ENCODE data around the gene OR2T3. TPM values are rescaled to one million over a fixed set of nuclear protein-coding genes. Genes with fewer than 3 reads are reported as not detected.
"Not testable (repeated sequence)": the region's sequence is repeated elsewhere in the genome, so short reads cannot be mapped to it uniquely, and the experiment has no call there.

Gene OR2T3
- total and polyA plus RNA-seq, 2 of the 13 experiments (the other 11 are each of a cell fraction or from before 2014, with no cell fraction given): not detected

DNA sequence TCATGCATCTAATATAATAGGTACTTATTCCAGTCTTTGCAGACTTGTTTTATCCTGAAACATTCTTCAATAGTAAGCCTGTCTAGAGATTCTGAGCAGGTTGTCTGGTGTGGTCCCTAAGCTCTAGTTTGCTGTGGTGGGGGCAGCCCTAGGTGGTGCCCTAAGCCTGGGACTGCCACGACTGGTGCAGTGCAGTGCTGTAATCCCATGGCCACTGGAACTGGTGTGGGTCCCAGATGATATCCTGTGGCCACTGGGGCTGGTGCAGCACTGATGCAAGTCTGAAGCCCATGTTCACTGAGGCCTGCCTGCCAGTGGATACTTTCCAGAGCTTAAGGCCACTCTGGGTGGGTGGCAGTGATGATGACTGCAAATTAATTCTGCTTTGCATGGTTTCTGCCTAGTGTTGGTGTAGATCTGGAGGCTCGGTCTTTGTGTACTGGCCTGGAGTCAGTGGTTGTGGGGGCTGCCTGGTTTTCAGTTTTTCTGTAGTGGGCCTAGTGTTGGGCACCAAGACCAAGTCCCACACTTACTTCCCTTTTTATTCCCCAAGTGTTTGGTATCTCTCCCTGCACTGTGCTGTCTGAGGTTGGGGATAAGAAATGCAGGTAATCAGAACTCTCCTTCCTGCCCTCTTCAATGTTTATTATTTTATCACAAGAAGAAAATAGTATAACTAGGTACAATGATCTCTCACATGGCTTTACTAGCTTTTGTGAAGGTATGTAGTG, 27.3 kb downstream of the OR2T3 start:
- BruUV-seq (replicated peaks); POLR2A ChIA-PET; ATAC-seq; H3K36me3 ChIP-seq (replicated peaks in 1 of 2; ENCODE audit: control insufficient read depth in 1 of 2, insufficient read depth in 2 of 2, low read length in 2 of 2); H3K27ac ChIP-seq (ENCODE audit: extremely low read length, insufficient read depth, low read length); H3K4me3 ChIP-seq (replicated peaks in 1 of 3; ENCODE audit: insufficient read depth in 1 of 3, low read depth in 2 of 3, low read length in 3 of 3); intact Hi-C loops (cut with micrococcal nuclease; ENCODE audit: unreplicated experiment); H3K79me2 ChIP-seq (ENCODE audit: insufficient read depth, low read length); H3K27me3 ChIP-seq (ENCODE audit: control insufficient read depth in 1 of 2, insufficient read depth in 2 of 2, low read length in 2 of 2); H3K4me2 ChIP-seq (ENCODE audit: low read depth, low read length); H4K20me1 ChIP-seq (ENCODE audit: insufficient read depth, low read length); FAIRE-seq; H3K9ac ChIP-seq (ENCODE audit: insufficient read depth, low read depth, low read length); H3K9me3 ChIP-seq (ENCODE audit: low read length); in situ Hi-C loops (cut with HindIII; ENCODE audit: extremely low pct_ligation_motif_present, low pct_unique_long_range_greater_than_20kb); DNase-seq (ENCODE audit: low spot score); CTCF ChIA-PET (ENCODE audit: low intra/inter-chr PET ratio, low total read pairs); H2AFZ ChIP-seq (ENCODE audit: low read length); H3K4me1 ChIP-seq (ENCODE audit: insufficient read depth, low read length): not testable (repeated sequence)
- 0% methylated on average over 1 of the region's 2 CpGs for WGBS (ENCODE audit: low lambda C conversion rate)

DNA sequence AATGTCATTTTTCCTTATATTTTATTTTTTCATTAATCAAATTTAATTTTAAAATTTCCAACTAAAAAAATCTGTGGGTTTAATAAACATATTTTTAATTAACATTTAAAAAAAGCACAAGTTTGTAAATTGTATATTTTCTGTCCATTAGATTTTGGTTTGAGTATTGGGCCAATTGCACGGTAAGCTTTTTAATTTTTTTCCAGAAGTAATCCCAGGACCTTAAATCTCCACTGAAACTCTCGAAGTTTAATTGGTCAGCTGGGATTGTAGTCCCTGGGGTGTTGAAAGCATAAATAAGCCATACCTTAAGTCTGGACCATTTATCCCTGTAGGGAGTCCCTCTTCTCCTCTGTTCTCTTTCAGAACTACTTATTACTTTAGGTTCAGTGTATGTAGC, 34.6 kb downstream of the OR2T3 start, which contains the start of gene OR2G6:
Gene OR2G6, plus strand, starts transcription at position 301 of the 400 bp plus-strand sequence. CDS start 13,574 bp downstream, outside the sequence.
- H4K20me1 ChIP-seq (ENCODE audit: insufficient read depth, low read length); FAIRE-seq; H2AFZ ChIP-seq (ENCODE audit: low read length); DNase-seq (ENCODE audit: low spot score); H3K4me3 ChIP-seq (replicated peaks in 1 of 3; ENCODE audit: insufficient read depth in 1 of 3, low read depth in 2 of 3, low read length in 3 of 3); H3K4me1 ChIP-seq (ENCODE audit: insufficient read depth, low read length); in situ Hi-C loops (cut with HindIII; ENCODE audit: extremely low pct_ligation_motif_present, low pct_unique_long_range_greater_than_20kb); CTCF ChIA-PET (ENCODE audit: low intra/inter-chr PET ratio, low total read pairs); H3K9me3 ChIP-seq (ENCODE audit: low read length); BruUV-seq (replicated peaks); intact Hi-C loops (cut with micrococcal nuclease; ENCODE audit: unreplicated experiment); POLR2A ChIA-PET; H3K36me3 ChIP-seq (replicated peaks in 1 of 2; ENCODE audit: control insufficient read depth in 1 of 2, insufficient read depth in 2 of 2, low read length in 2 of 2); H3K79me2 ChIP-seq (ENCODE audit: insufficient read depth, low read length); H3K9ac ChIP-seq (ENCODE audit: insufficient read depth, low read depth, low read length); H3K27me3 ChIP-seq (ENCODE audit: control insufficient read depth in 1 of 2, insufficient read depth in 2 of 2, low read length in 2 of 2); H3K27ac ChIP-seq (ENCODE audit: extremely low read length, insufficient read depth, low read length); H3K4me2 ChIP-seq (ENCODE audit: low read depth, low read length); ATAC-seq: not testable (repeated sequence)
- no CpG with 5 or more reads among the region's 2 CpGs for WGBS (ENCODE audit: low lambda C conversion rate)

DNA sequence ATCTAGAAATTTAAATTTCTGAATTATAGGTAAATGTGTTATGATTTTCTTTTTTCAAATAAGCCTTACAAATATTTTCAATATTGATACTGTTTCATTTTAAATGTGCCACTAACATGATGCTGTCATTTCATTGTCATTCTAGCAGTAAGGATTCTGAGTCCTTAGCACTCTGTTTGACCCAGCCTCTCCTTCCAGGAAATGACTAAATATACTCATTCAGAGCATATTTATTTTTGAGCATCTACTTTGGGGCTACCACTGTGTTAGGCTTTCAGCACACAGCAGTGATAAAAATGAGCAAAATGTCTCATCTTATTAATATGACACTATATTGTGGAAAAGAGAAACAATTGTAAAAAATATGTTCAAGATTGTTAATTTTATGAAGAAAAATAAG, 37.1 kb downstream of the OR2T3 start:
- FAIRE-seq; in situ Hi-C loops (cut with HindIII; ENCODE audit: extremely low pct_ligation_motif_present, low pct_unique_long_range_greater_than_20kb); H3K4me1 ChIP-seq (ENCODE audit: insufficient read depth, low read length); CTCF ChIA-PET (ENCODE audit: low intra/inter-chr PET ratio, low total read pairs); H3K9me3 ChIP-seq (ENCODE audit: low read length); BruUV-seq (replicated peaks); H3K4me2 ChIP-seq (ENCODE audit: low read depth, low read length); H3K36me3 ChIP-seq (replicated peaks in 1 of 2; ENCODE audit: control insufficient read depth in 1 of 2, insufficient read depth in 2 of 2, low read length in 2 of 2); H3K4me3 ChIP-seq (replicated peaks in 1 of 3; ENCODE audit: insufficient read depth in 1 of 3, low read depth in 2 of 3, low read length in 3 of 3); H3K27me3 ChIP-seq (ENCODE audit: control insufficient read depth in 1 of 2, insufficient read depth in 2 of 2, low read length in 2 of 2); H4K20me1 ChIP-seq (ENCODE audit: insufficient read depth, low read length); H3K79me2 ChIP-seq (ENCODE audit: insufficient read depth, low read length); intact Hi-C loops (cut with micrococcal nuclease; ENCODE audit: unreplicated experiment); POLR2A ChIA-PET; ATAC-seq; H3K27ac ChIP-seq (ENCODE audit: extremely low read length, insufficient read depth, low read length); H2AFZ ChIP-seq (ENCODE audit: low read length); H3K9ac ChIP-seq (ENCODE audit: insufficient read depth, low read depth, low read length); DNase-seq (ENCODE audit: low spot score): not testable (repeated sequence)

Data from HepG2 (cell line).